GM12878 (cell line): ENCODE results near the gene KIF15. TPM values are rescaled to one million over a fixed set of nuclear protein-coding genes. Genes with fewer than 3 reads are reported as not detected.

Experiments used
- ASH2L ChIP-seq: fragments of 300-600, 200-600 bp; sonication (generic); IDR thresholded peaks from 2 replicates; pipeline ENCODE4 v1.6.1; 2017; ENCODE audit warnings: low read depth, mild to moderate bottlenecking, borderline replicate concordance
- CHD1 ChIP-seq: IDR thresholded peaks from 2 replicates; pipeline ENCODE4 v1.6.1; 2012; ENCODE audit warnings: low read depth, low read length, improper control_type of control experiment
- CREB1 ChIP-seq: IDR thresholded peaks from 2 replicates; pipeline ENCODE4 v1.6.1; 2012; ENCODE audit warnings: low read depth, mild to moderate bottlenecking, inconsistent platforms
- EGR1 ChIP-seq, 2 experiments: IDR thresholded peaks; 1 replicate in 1 of 2; 2 replicates in 1 of 2; pipeline ENCODE4 v1.6.1; 2011 to 2012; ENCODE audit warnings: low read depth in 2 of 2, low read length in 2 of 2, borderline replicate concordance in 1 of 2, mild to moderate bottlenecking in 1 of 2, moderate library complexity in 1 of 2
- FOS ChIP-seq: IDR thresholded peaks from 3 replicates; pipeline ENCODE4 v1.6.1; 2011; ENCODE audit warnings: borderline replicate concordance; ENCODE audit not compliant: insufficient read length; ENCODE audit errors: extremely low read depth
- IKZF1 ChIP-seq: fragments of 450-650 bp; conservative IDR thresholded peaks from 2 replicates; pipeline ENCODE4 v1.6.1; 2017; ENCODE audit warnings: antibody characterized with exemption, mild to moderate bottlenecking
- KAT2A ChIP-seq: conservative IDR thresholded peaks from 2 replicates; pipeline ENCODE4 v1.6.1; 2011; ENCODE audit warnings: low read depth, low read length; ENCODE audit not compliant: control insufficient read depth
- KDM1A ChIP-seq: fragments of 200-600 bp; sonication (generic); IDR thresholded peaks from 2 replicates; pipeline ENCODE4 v1.6.1; 2016; ENCODE audit warnings: borderline replicate concordance
- KLF5 ChIP-seq: fragments of 450-650 bp; IDR thresholded peaks from 2 replicates; pipeline ENCODE4 v1.6.1; 2014; ENCODE audit warnings: mild to moderate bottlenecking; ENCODE audit not compliant: partially characterized antibody
- MYC ChIP-seq: IDR thresholded peaks from 2 replicates; pipeline ENCODE4 v1.6.1; 2011; ENCODE audit warnings: mild to moderate bottlenecking, low read length, moderate library complexity, inconsistent platforms; ENCODE audit not compliant: insufficient read depth, insufficient replicate concordance, insufficient read length, severe bottlenecking
- NR2C2 ChIP-seq: IDR thresholded peaks from 2 replicates; pipeline ENCODE4 v1.6.1; 2011; ENCODE audit warnings: borderline replicate concordance, low read depth; ENCODE audit not compliant: control insufficient read depth, insufficient read length
- NRF1 ChIP-seq: conservative IDR thresholded peaks from 2 replicates; pipeline ENCODE4 v1.6.1; 2011; ENCODE audit warnings: mild to moderate bottlenecking, low read depth, low read length, improper control_type of control experiment
- PAX8 ChIP-seq: fragments of 450-650 bp; IDR thresholded peaks from 2 replicates; pipeline ENCODE4 v1.6.1; 2017; ENCODE audit warnings: mild to moderate bottlenecking, moderate library complexity
- POLR2A ChIP-seq: IDR thresholded peaks from 2 replicates; pipeline ENCODE4 v1.6.1; 2011; ENCODE audit warnings: low read depth, mild to moderate bottlenecking, low read length
- ZNF274 ChIP-seq: IDR thresholded peaks from one replicate; pipeline ENCODE4 v1.8.0; 2011; ENCODE audit not compliant: insufficient read length, insufficient read depth
- polyA plus RNA-seq, 11 experiments: library from polyadenylated mRNA; depleted of rRNA in 4 of 11; unstranded in 6 of 11; stranded (reverse) in 5 of 11; fragments of >200 nt; fragmentation: Nextera tagmentation in 4 of 11; fragmentation: Illumina TruSeq in 1 of 11; extraction: Ambion mirVana in 4 of 11; extraction: Trizol in 1 of 11; gene quantifications; 1 replicate in 1 of 11; 2 replicates in 10 of 11; pipeline versions ENCODE4 v1.2.1 to v1.2.3, GENCODE V29; 2011 to 2016; ENCODE audit warnings: inconsistent platforms in 2 of 11, missing spikeins in 2 of 11, low read depth in 1 of 11
- total RNA-seq, 4 experiments: library from RNA; depleted of rRNA in 3 of 4; stranded (reverse); fragments of >200 nt in 3 of 4; fragmentation: Illumina TruSeq in 1 of 4; extraction: Trizol in 1 of 4; gene quantifications; 2 replicates each; pipeline versions ENCODE4 v1.2.1 to v1.2.3, GENCODE V29; 2013 to 2021
- TF ChIP-seq, protein P1 (sequence below): IDR thresholded peaks from 2 replicates; pipeline ENCODE4 v1.6.1; 2012; ENCODE audit warnings: mild to moderate bottlenecking, low read depth, low read length
- TF ChIP-seq, protein P2 (sequence below): fragments of 450-650 bp; IDR thresholded peaks from 2 replicates; pipeline ENCODE4 v1.6.1; 2018; ENCODE audit warnings: borderline replicate concordance, mild to moderate bottlenecking; ENCODE audit not compliant: partially characterized antibody
- TF ChIP-seq, protein P3 (sequence below), 3 experiments: IDR thresholded peaks in 2 of 3; conservative IDR thresholded peaks in 1 of 3; 2 replicates each; pipeline ENCODE4 v1.5.1; 2011; ENCODE audit warnings: low read depth in 3 of 3, low read length in 3 of 3, mild to moderate bottlenecking in 3 of 3, control low read depth in 2 of 3, moderate library complexity in 2 of 3, inconsistent platforms in 1 of 3, mixed read lengths in 1 of 3; ENCODE audit not compliant: control insufficient read depth in 2 of 3, insufficient read depth in 1 of 3; ENCODE audit errors: extremely low read depth in 1 of 3
- TF ChIP-seq, protein P4 (sequence below): IDR thresholded peaks from 2 replicates; pipeline ENCODE4 v1.6.1; 2011; ENCODE audit warnings: low read depth, mild to moderate bottlenecking, low read length, moderate library complexity, borderline replicate concordance; ENCODE audit errors: extremely low read depth
- TF ChIP-seq, protein P5 (sequence below): fragments of 450-650 bp; IDR thresholded peaks from 2 replicates; pipeline ENCODE4 v1.6.1; 2016; ENCODE audit warnings: mild to moderate bottlenecking

Gene KIF15
- total and polyA plus RNA-seq, 10 of the 15 experiments (the other 5 are each of a cell fraction or from before 2014, with no cell fraction given): 12.3 to 51.8 (median 26.0) TPM

DNA sequence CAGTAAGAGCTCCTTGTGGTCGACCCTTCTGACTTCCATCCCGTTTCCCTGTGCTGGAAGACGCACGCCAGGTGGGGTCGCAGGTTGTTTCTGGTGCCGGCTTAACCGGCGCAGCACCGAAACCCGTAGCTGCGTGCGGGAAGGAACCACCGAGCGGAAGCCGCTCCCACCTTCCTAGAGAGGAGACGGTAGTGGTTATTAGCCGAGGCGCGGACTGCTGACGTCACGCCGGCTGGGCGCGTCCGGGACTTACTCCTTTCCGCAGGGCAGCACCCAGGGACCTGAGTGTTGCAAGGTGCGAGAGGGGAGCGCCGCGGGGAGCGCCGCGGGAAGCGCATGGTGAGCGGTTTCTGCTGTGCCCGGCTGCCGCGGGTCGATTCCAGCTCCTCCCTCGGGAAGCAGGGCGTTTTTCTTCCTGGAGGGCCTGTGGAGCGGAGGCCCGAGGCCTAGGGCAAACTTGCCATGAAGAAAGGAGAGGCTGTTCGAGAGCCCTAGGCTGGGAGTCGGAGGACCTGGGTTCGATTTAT lies 32.1 kb upstream of the KIF15 start, which contains the start of gene ZNF501 (continued):
- no peak for TF ChIP-seq PAX8
- TF ChIP-seq MYC: no peak
- TF ChIP-seq EGR1 (IDR thresholded peaks at IDR 0.05; ENCODE audit: borderline replicate concordance in 1 of 2, low read depth in 2 of 2, low read length in 2 of 2): 0 out of 3 replicates have a peak, but pooled peaks of 1 of the 2 experiments have one; percentile 42
- peak; percentile 97 for TF ChIP-seq CREB1
- no peak for TF ChIP-seq ZNF274
- peak; percentile 83 for TF ChIP-seq POLR2A
- TF ChIP-seq, protein P1, sequence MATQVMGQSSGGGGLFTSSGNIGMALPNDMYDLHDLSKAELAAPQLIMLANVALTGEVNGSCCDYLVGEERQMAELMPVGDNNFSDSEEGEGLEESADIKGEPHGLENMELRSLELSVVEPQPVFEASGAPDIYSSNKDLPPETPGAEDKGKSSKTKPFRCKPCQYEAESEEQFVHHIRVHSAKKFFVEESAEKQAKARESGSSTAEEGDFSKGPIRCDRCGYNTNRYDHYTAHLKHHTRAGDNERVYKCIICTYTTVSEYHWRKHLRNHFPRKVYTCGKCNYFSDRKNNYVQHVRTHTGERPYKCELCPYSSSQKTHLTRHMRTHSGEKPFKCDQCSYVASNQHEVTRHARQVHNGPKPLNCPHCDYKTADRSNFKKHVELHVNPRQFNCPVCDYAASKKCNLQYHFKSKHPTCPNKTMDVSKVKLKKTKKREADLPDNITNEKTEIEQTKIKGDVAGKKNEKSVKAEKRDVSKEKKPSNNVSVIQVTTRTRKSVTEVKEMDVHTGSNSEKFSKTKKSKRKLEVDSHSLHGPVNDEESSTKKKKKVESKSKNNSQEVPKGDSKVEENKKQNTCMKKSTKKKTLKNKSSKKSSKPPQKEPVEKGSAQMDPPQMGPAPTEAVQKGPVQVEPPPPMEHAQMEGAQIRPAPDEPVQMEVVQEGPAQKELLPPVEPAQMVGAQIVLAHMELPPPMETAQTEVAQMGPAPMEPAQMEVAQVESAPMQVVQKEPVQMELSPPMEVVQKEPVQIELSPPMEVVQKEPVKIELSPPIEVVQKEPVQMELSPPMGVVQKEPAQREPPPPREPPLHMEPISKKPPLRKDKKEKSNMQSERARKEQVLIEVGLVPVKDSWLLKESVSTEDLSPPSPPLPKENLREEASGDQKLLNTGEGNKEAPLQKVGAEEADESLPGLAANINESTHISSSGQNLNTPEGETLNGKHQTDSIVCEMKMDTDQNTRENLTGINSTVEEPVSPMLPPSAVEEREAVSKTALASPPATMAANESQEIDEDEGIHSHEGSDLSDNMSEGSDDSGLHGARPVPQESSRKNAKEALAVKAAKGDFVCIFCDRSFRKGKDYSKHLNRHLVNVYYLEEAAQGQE: no peak
- no peak for TF ChIP-seq FOS
- no peak for TF ChIP-seq NRF1
- no peak for TF ChIP-seq NR2C2
- TF ChIP-seq KAT2A: no peak
- peak; percentile 64 for TF ChIP-seq KLF5
- TF ChIP-seq ASH2L: no peak
- TF ChIP-seq, protein P2, sequence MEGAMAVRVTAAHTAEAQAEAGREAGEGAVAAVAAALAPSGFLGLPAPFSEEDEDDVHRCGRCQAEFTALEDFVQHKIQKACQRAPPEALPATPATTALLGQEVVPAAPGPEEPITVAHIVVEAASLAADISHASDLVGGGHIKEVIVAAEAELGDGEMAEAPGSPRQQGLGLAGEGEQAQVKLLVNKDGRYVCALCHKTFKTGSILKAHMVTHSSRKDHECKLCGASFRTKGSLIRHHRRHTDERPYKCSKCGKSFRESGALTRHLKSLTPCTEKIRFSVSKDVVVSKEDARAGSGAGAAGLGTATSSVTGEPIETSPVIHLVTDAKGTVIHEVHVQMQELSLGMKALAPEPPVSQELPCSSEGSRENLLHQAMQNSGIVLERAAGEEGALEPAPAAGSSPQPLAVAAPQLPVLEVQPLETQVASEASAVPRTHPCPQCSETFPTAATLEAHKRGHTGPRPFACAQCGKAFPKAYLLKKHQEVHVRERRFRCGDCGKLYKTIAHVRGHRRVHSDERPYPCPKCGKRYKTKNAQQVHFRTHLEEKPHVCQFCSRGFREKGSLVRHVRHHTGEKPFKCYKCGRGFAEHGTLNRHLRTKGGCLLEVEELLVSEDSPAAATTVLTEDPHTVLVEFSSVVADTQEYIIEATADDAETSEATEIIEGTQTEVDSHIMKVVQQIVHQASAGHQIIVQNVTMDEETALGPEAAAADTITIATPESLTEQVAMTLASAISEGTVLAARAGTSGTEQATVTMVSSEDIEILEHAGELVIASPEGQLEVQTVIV: no peak
- TF ChIP-seq, protein P3, sequence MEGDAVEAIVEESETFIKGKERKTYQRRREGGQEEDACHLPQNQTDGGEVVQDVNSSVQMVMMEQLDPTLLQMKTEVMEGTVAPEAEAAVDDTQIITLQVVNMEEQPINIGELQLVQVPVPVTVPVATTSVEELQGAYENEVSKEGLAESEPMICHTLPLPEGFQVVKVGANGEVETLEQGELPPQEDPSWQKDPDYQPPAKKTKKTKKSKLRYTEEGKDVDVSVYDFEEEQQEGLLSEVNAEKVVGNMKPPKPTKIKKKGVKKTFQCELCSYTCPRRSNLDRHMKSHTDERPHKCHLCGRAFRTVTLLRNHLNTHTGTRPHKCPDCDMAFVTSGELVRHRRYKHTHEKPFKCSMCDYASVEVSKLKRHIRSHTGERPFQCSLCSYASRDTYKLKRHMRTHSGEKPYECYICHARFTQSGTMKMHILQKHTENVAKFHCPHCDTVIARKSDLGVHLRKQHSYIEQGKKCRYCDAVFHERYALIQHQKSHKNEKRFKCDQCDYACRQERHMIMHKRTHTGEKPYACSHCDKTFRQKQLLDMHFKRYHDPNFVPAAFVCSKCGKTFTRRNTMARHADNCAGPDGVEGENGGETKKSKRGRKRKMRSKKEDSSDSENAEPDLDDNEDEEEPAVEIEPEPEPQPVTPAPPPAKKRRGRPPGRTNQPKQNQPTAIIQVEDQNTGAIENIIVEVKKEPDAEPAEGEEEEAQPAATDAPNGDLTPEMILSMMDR (IDR thresholded peaks at IDR 0.05 in 2 of 3, conservative IDR thresholded peaks at IDR 0.05 in 1 of 3; ENCODE audit: control insufficient read depth in 2 of 3, extremely low read depth in 1 of 3, insufficient read depth in 1 of 3, low read depth in 3 of 3, low read length in 3 of 3): no peak
- TF ChIP-seq KDM1A: no peak
- peak; percentile 85 for TF ChIP-seq IKZF1
- TF ChIP-seq, protein P4, sequence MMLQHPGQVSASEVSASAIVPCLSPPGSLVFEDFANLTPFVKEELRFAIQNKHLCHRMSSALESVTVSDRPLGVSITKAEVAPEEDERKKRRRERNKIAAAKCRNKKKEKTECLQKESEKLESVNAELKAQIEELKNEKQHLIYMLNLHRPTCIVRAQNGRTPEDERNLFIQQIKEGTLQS: no peak
- no peak for TF ChIP-seq CHD1
- TF ChIP-seq, protein P5, sequence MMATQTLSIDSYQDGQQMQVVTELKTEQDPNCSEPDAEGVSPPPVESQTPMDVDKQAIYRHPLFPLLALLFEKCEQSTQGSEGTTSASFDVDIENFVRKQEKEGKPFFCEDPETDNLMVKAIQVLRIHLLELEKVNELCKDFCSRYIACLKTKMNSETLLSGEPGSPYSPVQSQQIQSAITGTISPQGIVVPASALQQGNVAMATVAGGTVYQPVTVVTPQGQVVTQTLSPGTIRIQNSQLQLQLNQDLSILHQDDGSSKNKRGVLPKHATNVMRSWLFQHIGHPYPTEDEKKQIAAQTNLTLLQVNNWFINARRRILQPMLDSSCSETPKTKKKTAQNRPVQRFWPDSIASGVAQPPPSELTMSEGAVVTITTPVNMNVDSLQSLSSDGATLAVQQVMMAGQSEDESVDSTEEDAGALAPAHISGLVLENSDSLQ: no peak
